Measurements from ENCODE around the gene DUSP23. TPM values are rescaled to one million over a fixed set of nuclear protein-coding genes. Genes with fewer than 3 reads are reported as not detected.

The DUSP23 gene
- total and polyA plus RNA-seq, 12 donors: 28.3 to 260 (median 119) TPM

DNA sequence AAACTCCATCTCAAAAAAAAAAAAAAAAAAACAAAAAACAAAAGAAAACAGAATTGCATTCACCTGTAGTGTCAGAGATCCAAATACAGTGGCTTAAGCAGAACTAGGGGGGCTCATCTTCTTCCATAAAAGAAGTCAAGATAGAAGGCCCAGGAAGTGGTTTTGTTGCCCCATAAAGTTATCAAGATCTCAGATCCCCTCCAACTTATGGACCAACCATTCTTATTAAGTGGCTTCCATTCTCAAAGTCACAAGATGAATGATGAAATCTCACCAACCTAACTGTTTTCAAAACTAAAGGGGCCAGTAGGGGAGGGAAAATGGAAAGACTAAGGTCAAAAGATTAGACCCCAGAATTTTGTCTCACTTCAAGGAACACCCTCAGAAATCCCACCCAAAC, 30.1 kb upstream of the DUSP23 start:
- H3K9me3 ChIP-seq (replicated peaks in 1 of 3): no peaks in the 10 kb centered on the region
- DNase-seq: no peak
- H3K36me3 ChIP-seq (replicated peaks in 1 of 2): no peaks in the 10 kb centered on the region
- intact Hi-C loops (cut with DNase I): no loop called here
- peak overlapping the region in 1 of 5 donors; percentile 34 for H3K27ac ChIP-seq
- H3K4me1 ChIP-seq (replicated peaks in 1 of 2): peaks cover 0 to 22% of the 10 kb centered on the region in 2 donors
- H3K27me3 ChIP-seq: no peaks in the 10 kb centered on the region
- no peak for TF ChIP-seq POLR2A (IDR thresholded peaks at IDR 0.05)
- H3K4me3 ChIP-seq: no peak overlapping the region

GRCh38 chr1:159751031-159751430, 29.7 kb upstream of the DUSP23 start:
- no peak for TF ChIP-seq POLR2A (IDR thresholded peaks at IDR 0.05)
- TF ChIP-seq, protein P1, sequence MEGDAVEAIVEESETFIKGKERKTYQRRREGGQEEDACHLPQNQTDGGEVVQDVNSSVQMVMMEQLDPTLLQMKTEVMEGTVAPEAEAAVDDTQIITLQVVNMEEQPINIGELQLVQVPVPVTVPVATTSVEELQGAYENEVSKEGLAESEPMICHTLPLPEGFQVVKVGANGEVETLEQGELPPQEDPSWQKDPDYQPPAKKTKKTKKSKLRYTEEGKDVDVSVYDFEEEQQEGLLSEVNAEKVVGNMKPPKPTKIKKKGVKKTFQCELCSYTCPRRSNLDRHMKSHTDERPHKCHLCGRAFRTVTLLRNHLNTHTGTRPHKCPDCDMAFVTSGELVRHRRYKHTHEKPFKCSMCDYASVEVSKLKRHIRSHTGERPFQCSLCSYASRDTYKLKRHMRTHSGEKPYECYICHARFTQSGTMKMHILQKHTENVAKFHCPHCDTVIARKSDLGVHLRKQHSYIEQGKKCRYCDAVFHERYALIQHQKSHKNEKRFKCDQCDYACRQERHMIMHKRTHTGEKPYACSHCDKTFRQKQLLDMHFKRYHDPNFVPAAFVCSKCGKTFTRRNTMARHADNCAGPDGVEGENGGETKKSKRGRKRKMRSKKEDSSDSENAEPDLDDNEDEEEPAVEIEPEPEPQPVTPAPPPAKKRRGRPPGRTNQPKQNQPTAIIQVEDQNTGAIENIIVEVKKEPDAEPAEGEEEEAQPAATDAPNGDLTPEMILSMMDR (IDR thresholded peaks at IDR 0.05): no peak
- intact Hi-C loops (cut with DNase I): no loop called here
- H3K9me3 ChIP-seq (replicated peaks in 1 of 3): no peaks in the 10 kb centered on the region
- peaks cover 0 to 22% of the 10 kb centered on the region in 2 donors for H3K4me1 ChIP-seq (replicated peaks in 1 of 2)
- no peak for DNase-seq
- H3K27ac ChIP-seq: peak overlapping the region in 3 of 5 donors; percentile 34 to 81 (median 78)
- no peaks in the 10 kb centered on the region for H3K36me3 ChIP-seq (replicated peaks in 1 of 2)
- H3K4me3 ChIP-seq: no peak overlapping the region
- no peaks in the 10 kb centered on the region for H3K27me3 ChIP-seq

DNA sequence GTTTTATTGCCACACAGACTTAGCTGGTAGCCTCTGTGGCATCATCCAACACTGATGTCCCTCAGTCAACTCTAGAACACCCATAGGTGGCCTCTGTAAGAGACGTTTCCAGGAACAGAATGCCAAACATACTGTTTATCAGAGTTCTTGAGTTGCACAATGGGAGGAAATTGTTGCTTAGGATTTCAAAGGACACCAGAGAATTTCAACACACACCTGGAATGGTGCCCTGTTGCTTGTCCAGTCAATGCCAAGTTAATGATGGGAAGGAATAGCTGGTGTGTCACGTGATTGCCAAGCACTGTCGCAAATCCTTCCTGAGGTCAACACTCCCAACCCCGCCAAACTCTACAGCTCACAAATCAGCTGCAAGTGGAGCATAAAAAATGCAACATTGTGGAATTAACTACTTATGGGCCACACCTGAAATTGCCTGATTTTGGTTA, 28.6 kb upstream of the DUSP23 start:
- TF ChIP-seq, protein P1 (IDR thresholded peaks at IDR 0.05): peak in 1 of 6 experiments; percentile 9
- TF ChIP-seq POLR2A (IDR thresholded peaks at IDR 0.05): no peak
- Histone ChIP-seq H3K9me3 (replicated peaks in 1 of 3) (no peaks in the 10 kb centered on the region), H3K27me3 (no peaks in the 10 kb centered on the region), H3K4me3 (no peak overlapping the region), H3K4me1 (replicated peaks in 1 of 2) (peaks cover 0 to 22% of the 10 kb centered on the region in 2 donors), H3K27ac (peak overlapping the region in 4 of 5 donors; percentile 14 to 81 (median 56)), H3K36me3 (replicated peaks in 1 of 2) (no peaks in the 10 kb centered on the region)
- intact Hi-C loops (cut with DNase I): no loop called here
- WGBS, 4 donors: 15 to 21% (median 21%) methylated on average over 4 of the region's 4 CpGs
- peak; percentile 85 to 98 (median 96) for DNase-seq

GRCh38 chr1:159753386-159753785, 27.4 kb upstream of the DUSP23 start:
- no peak for DNase-seq
- Histone ChIP-seq H3K9me3 (replicated peaks in 1 of 3) (no peaks in the 10 kb centered on the region), H3K4me3 (no peak overlapping the region), H3K27me3 (no peaks in the 10 kb centered on the region), H3K36me3 (replicated peaks in 1 of 2) (no peaks in the 10 kb centered on the region), H3K27ac (no peak overlapping the region), H3K4me1 (replicated peaks in 1 of 2) (peaks cover 0 to 22% of the 10 kb centered on the region in 2 donors)
- intact Hi-C loops (cut with DNase I): no loop called here
- TF ChIP-seq, protein P1 (IDR thresholded peaks at IDR 0.05): no peak
- TF ChIP-seq POLR2A (IDR thresholded peaks at IDR 0.05): no peak
- 80 to 87% (median 82%) methylated on average over 4 of the region's 4 CpGs for WGBS, 4 donors

GRCh38 chr1:159755451-159756007, 25.2 kb upstream of the DUSP23 start:
- no peaks in the 10 kb centered on the region for H3K36me3 ChIP-seq (replicated peaks in 1 of 2)
- DNase-seq: no peak
- no peaks in the 10 kb centered on the region for H3K9me3 ChIP-seq (replicated peaks in 1 of 3)
- intact Hi-C loops (cut with DNase I): no loop called here
- H3K27me3 ChIP-seq: no peaks in the 10 kb centered on the region
- no peak overlapping the region for H3K4me3 ChIP-seq
- no peak overlapping the region for H3K27ac ChIP-seq
- TF ChIP-seq, protein P1 (IDR thresholded peaks at IDR 0.05): no peak
- no peak for TF ChIP-seq POLR2A (IDR thresholded peaks at IDR 0.05)
- peaks cover 0 to 22% of the 10 kb centered on the region in 2 donors for H3K4me1 ChIP-seq (replicated peaks in 1 of 2)
- 88 to 95% (median 92%) methylated on average over 3 of the region's 3 CpGs for whole genome bisulfite sequencing, 4 donors
